GM12892 (cell line): ENCODE data around the gene CSRP3.

Source experiments
- DNase-seq: peaks from one replicate; pipeline ENCODE4 v3.0.0; 2011; ENCODE audit not compliant: insufficient read length
- FAIRE-seq: peaks from 2 replicates; lab custom pipeline; 2011; peaks lifted over from hg19 to GRCh38; lab: Jason Lieb, UNC
- POLR2A ChIP-seq: IDR thresholded peaks from 2 replicates; pipeline ENCODE4 v1.6.1; 2011; ENCODE audit warnings: low read depth, low read length, control low read depth
- POLR2AphosphoS5 ChIP-seq: IDR thresholded peaks from 2 replicates; pipeline ENCODE4 v1.6.1; 2011; ENCODE audit warnings: low read depth, low read length, control low read depth
- TAF1 ChIP-seq: IDR thresholded peaks from 2 replicates; pipeline ENCODE4 v1.6.1; 2011; ENCODE audit warnings: low read depth, mild to moderate bottlenecking, control low read depth, low read length, borderline replicate concordance

Gene CSRP3

DNA sequence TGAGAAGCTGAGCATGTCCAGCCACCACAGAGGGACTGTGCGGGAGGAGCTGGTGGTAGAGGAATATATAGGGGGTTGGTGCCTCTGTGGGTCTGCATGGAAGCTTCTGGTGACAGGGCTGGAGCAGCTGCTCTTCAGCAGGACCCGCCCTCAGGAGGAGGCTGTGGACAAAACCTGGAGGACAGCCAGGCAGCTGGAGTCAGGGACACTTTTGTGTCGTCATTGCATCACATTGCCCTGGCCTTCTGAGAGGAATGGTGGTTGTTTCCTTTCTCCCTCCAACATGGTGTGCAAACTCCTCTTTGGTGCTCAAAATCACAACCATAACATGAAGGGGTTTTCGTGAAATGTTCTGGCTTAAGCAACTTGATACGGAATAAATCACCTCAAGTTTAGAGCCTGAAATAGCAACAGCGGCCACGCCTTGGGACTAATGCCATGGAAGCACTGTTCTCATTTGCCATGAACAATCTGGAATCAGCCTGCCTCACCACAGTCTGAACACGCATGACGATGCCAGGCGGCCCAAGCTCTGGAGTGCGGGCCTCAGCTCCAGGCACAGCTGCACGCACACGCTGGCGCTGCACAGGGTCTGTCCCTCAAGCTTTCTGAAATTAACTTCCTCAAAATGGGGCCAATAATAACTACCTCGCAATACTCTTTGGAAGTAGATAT, 17.1 kb upstream of the CSRP3 start:
- no peak for DNase-seq
- no peak for FAIRE-seq
- TF ChIP-seq TAF1 = no peak
- no peak for TF ChIP-seq POLR2A

DNA sequence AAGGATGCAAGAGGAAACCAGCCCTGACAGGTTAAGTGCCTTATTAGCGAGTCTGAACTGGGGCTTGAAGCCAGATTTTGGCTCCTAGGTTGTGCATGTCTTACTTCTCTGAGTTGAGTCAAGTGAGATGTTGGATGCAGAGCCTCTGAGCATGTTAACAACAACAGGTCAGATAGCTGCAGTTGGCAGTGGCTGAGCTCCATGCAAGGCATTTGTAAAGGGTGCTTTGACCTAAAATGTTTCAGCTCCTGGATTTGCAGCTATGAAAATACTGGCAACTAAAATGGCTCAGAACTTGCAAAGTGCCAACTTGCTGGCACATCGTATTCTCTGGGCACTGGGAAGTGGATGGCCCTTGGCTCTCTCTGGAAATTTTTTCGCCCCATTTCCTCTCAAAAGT, 16.4 kb upstream of the CSRP3 start:
- FAIRE-seq (no peak), DNase-seq (no peak)
- no peak for TF ChIP-seq POLR2A
- TF ChIP-seq TAF1 = no peak
- TF ChIP-seq POLR2AphosphoS5 = no peak

DNA sequence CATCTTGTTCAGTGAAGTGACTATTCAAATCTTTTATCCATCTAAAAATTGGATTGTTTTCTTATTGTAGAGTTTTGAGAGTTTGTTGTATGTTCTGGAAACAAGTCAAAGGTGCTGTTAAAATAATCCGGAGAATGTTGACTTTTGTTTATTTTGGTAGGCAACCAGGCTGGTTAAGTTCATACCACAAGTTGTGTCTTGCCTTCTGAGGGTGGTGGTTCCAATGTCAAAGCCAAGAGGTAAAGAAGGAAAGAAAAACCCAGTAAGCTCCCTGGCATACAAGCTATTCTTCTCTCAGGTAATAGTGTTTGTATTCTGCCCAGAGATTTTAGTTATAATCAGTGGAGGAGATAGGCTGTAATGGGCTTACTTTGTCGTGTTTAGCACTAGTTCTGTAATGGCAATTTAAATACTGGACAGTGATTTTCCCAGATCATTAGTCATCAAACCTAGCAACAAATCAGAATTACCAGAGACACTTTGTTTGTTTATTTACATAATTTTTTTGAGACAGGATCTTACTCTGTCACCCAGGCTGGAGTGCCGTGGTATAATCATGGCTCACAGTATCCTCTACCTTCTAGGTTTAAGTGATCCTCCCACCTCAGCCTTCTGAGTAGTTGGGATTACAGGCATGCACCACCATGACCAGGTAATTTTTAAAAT, 15.1 kb upstream of the CSRP3 start:
- DNase-seq (no peak), FAIRE-seq (no peak)
- TF ChIP-seq POLR2A = no peak
- no peak for TF ChIP-seq TAF1
- no peak for TF ChIP-seq POLR2AphosphoS5

DNA sequence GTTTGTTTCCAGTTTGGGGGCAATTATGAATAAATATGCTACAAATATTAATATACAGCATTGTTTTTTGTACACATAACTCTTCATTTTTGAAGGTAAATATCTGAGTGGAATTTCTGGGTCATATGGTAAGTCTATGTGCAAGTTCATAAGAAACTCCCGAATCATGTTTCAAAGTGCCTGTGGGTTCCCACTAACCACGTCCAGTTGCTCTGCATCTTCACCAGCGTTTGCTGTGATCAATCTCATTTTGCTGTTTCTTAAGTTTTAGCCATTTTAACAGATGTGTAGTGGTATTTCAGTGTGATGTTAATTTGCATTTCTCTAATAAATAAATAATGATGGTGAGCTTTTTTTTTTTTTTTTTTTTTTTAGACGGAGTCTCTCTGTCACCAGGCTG, 14.2 kb upstream of the CSRP3 start:
- TF ChIP-seq POLR2A (no peak), POLR2AphosphoS5 (no peak)
- no peak for DNase-seq
- no peak for FAIRE-seq

DNA sequence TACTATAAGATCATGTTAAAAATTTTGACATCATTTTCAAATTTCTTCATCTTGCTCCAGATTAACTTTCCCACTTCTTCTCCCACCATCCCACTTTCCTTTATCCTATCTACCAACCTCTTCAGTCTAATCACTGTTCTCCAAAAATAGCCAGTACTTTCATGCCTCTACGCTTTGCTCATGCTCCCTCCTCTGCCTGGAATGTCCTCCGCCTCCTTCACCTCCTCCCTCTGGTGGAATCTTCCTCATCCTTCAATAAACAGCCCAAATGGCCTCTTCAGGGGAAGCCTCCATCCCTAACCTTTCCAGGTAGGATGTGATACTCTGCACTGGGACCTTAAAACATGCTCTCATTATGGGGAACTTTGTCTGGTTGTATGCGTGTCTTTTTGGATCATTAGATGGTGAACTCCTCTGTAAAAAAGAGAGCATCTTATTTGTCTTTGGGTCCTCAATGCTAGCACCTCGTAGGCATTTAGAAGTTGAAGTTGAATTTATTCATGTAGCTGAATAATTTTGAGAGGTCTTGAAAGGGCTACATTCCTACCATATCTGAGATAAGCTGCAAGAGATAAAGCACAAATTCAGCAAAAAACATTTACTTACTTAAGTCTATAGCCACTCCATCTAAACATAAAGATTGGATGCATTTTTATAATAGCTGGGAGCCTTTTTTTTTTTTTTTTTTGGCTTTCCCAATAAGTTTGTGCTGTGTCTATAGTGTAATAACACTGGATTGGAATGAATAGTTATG, 8.0 kb upstream of the CSRP3 start:
- DNase-seq = no peak
- TF ChIP-seq TAF1 (no peak), POLR2A (no peak), POLR2AphosphoS5 (no peak)
- no peak for FAIRE-seq

DNA sequence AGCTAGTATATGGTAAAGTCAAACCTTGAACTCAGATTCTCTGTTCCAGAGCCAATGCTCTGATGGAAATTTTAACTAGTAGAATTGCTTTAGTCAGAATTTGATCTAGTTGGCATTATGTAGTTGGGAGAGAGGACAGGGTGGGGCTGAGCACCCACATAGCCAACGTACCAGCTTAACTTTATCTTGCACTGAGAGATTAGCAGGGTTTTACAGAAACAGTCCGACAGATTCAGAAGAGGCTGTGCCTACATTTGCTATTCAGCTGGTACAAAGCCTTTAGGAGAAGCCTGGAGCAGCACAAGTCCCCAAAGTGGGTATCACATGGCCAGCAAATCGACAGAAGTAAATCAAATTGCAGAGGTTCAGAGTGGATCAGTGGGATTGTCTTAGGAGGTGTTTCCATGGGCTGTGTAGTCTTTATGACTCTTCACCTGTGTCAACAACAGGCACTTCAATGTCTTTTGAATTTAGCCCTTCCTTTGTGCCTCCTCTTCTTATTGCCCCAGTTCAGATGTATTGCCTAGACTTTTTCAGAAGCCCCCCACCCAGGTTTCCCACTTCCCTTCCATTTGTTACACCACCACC, 7.3 kb upstream of the CSRP3 start:
- no peak for TF ChIP-seq POLR2A
- no peak for TF ChIP-seq TAF1
- no peak for TF ChIP-seq POLR2AphosphoS5
- FAIRE-seq = no peak
- DNase-seq = no peak

DNA sequence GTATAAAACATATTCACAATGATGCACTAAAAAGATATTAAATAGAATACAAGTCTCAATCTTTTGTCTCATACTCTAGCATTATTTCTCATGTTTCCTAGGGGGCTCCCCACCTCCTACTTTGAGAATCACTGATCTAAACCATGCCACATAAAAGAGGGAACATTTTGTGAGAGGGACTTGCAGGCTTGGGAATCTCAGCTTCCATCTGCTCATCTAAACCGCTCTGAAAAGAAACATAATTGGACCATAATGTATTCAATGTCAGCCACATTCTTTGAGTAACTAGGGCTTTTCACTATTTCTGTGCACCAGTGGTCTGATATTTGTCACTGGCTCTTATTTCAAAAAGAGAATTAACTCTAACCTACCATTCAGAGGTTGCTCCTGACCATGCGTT, 6.4 kb upstream of the CSRP3 start:
- FAIRE-seq (no peak), DNase-seq (no peak)
- TF ChIP-seq TAF1 (no peak), POLR2A (no peak), POLR2AphosphoS5 (no peak)

DNA sequence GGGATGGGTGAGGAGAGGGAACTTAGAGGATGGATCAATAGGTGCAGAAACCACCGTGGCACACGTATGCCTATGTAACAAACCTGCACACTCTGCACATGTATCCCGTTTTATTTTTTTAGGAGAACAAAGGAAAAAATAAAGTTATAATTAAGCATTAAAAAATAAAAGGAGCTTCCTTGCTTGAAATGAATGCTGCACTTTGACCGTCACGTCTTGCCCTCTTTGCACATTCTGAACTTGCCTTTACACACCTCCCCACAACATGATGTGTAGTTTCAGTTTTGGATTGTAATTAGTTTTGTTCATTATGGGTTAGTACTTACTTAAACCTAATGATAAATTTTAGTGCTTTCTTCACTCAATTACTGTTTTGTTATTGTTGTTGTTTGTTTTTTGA, 3.1 kb upstream of the CSRP3 start:
- DNase-seq (no peak), FAIRE-seq (no peak)
- TF ChIP-seq POLR2A (no peak), POLR2AphosphoS5 (no peak), TAF1 (no peak)

DNA sequence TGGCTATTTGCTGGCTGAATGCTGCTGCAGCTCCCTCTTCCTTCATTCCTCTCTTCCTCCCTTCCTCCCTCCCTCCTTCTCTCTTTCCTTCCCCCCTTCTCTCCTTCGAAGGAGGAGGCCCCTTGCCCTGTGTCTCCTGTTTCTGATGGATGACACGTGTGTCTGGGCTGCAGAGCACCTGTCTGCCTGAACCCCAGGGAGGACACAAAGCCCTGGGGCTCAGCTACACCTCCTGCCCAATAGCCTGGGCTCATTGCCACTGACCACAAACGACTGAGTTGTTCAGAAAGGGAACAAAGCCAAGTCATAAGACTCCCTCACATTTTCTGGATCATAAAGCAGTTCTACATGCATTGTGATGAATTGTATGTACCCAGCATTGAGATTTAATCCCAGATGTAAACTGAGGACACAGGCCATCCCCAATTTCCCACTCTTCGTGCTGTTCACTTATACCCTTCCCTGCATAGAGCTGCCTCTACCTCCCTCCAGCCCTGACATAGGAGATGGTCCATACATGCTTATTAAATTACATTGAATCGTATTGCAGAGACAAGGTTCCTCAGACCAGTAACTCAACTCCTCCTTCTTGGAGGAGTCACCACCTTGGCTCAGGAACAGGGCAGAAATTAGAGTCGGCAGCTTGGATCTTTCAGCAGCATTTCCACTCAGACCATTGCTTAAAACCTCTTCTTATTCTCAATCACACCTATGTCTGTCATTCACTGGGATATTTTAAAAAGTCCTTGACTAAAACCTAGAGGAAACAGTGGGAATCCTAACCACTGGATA, 1.2 kb downstream of the CSRP3 start:
- DNase-seq = no peak
- no peak for TF ChIP-seq POLR2AphosphoS5
- no peak for TF ChIP-seq POLR2A
- no peak for TF ChIP-seq TAF1
- FAIRE-seq = no peak

DNA sequence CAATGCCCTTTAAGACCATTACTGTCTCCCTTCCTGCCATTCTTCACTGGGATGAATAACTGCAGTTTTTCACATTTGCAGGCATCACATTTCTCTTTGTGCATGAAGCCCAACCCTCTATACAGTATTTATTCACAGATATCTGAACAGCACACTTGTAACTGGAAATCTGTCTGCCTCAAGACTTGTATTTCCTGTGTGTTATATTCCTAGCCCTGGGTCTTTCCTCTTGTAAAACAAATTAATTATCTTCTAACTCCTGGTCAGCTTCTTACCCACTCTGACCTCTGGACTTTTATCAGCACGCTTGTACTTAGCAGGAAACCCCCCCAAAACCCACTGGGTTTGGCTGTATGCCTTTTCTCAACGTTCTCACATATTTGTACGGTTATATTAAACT, 2.0 kb downstream of the CSRP3 start:
- TF ChIP-seq POLR2AphosphoS5 = no peak
- TF ChIP-seq TAF1 = no peak
- TF ChIP-seq POLR2A = no peak
- DNase-seq (no peak), FAIRE-seq (no peak)

DNA sequence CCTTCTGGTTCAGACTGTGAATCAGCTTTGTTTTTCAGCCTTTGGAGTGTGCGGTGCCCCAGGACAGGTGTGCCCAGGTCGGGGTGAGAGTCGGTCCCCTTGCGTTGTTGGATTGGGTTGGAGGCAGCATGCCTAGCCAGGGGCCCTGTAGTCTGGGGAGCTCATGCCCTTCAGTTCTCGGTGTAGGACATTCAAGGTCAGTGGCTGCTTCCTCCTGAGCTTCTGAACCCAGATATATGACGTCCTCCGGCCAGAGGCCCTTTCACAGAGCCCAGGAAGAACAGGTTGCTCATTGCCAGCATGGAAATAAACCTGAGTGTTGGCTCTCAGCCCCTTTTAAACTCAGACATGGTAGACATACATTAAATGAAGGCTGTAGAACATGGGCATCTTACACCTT, 2.7 kb downstream of the CSRP3 start:
- no peak for TF ChIP-seq POLR2AphosphoS5
- no peak for TF ChIP-seq TAF1
- TF ChIP-seq POLR2A = no peak
- DNase-seq (no peak), FAIRE-seq (no peak)
